Neuronal stem cell (in vitro differentiated cells): ENCODE measurements around the gene DCDC2C.

ENCODE experiments used
- DNase-seq: peaks from one replicate; pipeline ENCODE4 v3.0.0-alpha.2; 2013; ENCODE audit warnings: low spot score
- H2AFZ ChIP-seq: one replicate; pipeline ENCODE4 v1.6.1; 2013; ENCODE audit warnings: mild to moderate bottlenecking, low read length, inconsistent platforms
- H2AK5ac ChIP-seq: 2 replicates; pipeline ENCODE4 v1.6.1; 2013; ENCODE audit warnings: low read depth, mild to moderate bottlenecking, inconsistent platforms, low read length, moderate library complexity, mixed read lengths
- H2BK120ac ChIP-seq: 2 replicates; pipeline ENCODE4 v1.6.1; 2013; ENCODE audit warnings: low read depth, mild to moderate bottlenecking, inconsistent platforms, low read length, moderate library complexity, mixed read lengths
- H2BK12ac ChIP-seq: one replicate; pipeline ENCODE4 v1.6.1; 2013; ENCODE audit warnings: low read length, inconsistent platforms
- H2BK15ac ChIP-seq: 2 replicates; pipeline ENCODE4 v1.6.1; 2013; ENCODE audit warnings: mild to moderate bottlenecking, low read length, inconsistent platforms, mixed read lengths
- H2BK5ac ChIP-seq: one replicate; pipeline ENCODE4 v1.6.1; 2013; ENCODE audit warnings: inconsistent platforms, mild to moderate bottlenecking, low read length, moderate library complexity
- H3K14ac ChIP-seq: one replicate; pipeline ENCODE4 v1.6.1; 2013; ENCODE audit warnings: low read length, inconsistent platforms
- H3K18ac ChIP-seq: 2 replicates; pipeline ENCODE4 v1.6.1; 2013; ENCODE audit warnings: low read length, inconsistent platforms
- H3K23ac ChIP-seq: 2 replicates; pipeline ENCODE4 v1.6.1; 2013; ENCODE audit warnings: low read depth, mild to moderate bottlenecking, mixed read lengths, low read length, inconsistent platforms; ENCODE audit not compliant: poor library complexity
- H3K27ac ChIP-seq: replicated peaks from 3 replicates; pipeline ENCODE4 v1.5.1; 2013; ENCODE audit warnings: low read length, inconsistent platforms
- H3K27me3 ChIP-seq, 3 experiments: 2 replicates each; pipeline ENCODE4 v1.6.1; 2013; ENCODE audit warnings: low read length in 3 of 3, mild to moderate bottlenecking in 2 of 3, inconsistent platforms in 1 of 3, low read depth in 1 of 3, mixed read lengths in 1 of 3, moderate library complexity in 1 of 3; ENCODE audit not compliant: control insufficient read depth in 3 of 3, insufficient read depth in 3 of 3
- H3K36me3 ChIP-seq, 2 donors: replicated peaks in 1 of 2; 2 replicates each; pipeline ENCODE4 v1.6.1; 2013; ENCODE audit warnings: low read length in 2 of 2; ENCODE audit not compliant: control insufficient read depth in 2 of 2, insufficient read depth in 2 of 2
- H3K4ac ChIP-seq: 2 replicates; pipeline ENCODE4 v1.6.1; 2013; ENCODE audit warnings: inconsistent platforms, mild to moderate bottlenecking, low read length, moderate library complexity
- H3K4me1 ChIP-seq, 2 donors: 1 replicate in 1 of 2; 2 replicates in 1 of 2; pipeline ENCODE4 v1.6.1; 2013; ENCODE audit warnings: low read length in 2 of 2, low read depth in 1 of 2; ENCODE audit not compliant: control insufficient read depth in 2 of 2, insufficient read depth in 1 of 2
- H3K4me2 ChIP-seq: one replicate; pipeline ENCODE4 v1.6.1; 2013; ENCODE audit warnings: mild to moderate bottlenecking, low read length, inconsistent platforms; ENCODE audit not compliant: insufficient read depth, poor library complexity, severe bottlenecking
- H3K4me3 ChIP-seq, 2 donors: 2 replicates each; pipeline ENCODE4 v1.5.1; 2013; ENCODE audit warnings: low read length in 2 of 2, mild to moderate bottlenecking in 2 of 2, inconsistent platforms in 1 of 2, moderate library complexity in 1 of 2
- H3K79me1 ChIP-seq: one replicate; pipeline ENCODE4 v1.6.1; 2013; ENCODE audit warnings: low read depth, mild to moderate bottlenecking, inconsistent platforms, low read length, moderate library complexity
- H3K9ac ChIP-seq: one replicate; pipeline ENCODE4 v1.6.1; 2013; ENCODE audit warnings: mild to moderate bottlenecking, low read depth, low read length, inconsistent platforms; ENCODE audit not compliant: poor library complexity
- H3K9me3 ChIP-seq, 2 donors: replicated peaks in 1 of 2; 2 replicates each; pipeline versions ENCODE3 to v1.6.1; 2013; ENCODE audit warnings: low read length in 2 of 2, mild to moderate bottlenecking in 2 of 2, inconsistent platforms in 1 of 2, low read depth in 1 of 2, mixed read lengths in 1 of 2, moderate library complexity in 1 of 2; ENCODE audit not compliant: control insufficient read depth in 2 of 2, insufficient read depth in 1 of 2
- H4K8ac ChIP-seq: one replicate; pipeline ENCODE4 v1.6.1; 2013; ENCODE audit warnings: low read depth, mild to moderate bottlenecking, inconsistent platforms, low read length, moderate library complexity
- H4K91ac ChIP-seq: one replicate; pipeline ENCODE4 v1.6.1; 2013; ENCODE audit warnings: low read length, low read depth, mild to moderate bottlenecking, inconsistent platforms; ENCODE audit not compliant: poor library complexity
- WGBS, 2 donors: extraction: QIAGEN DNeasy Blood & Tissue Kit; methylation state at CpG; one replicate each; pipeline ENCODE4 v1.1.7; 2013; ENCODE audit warnings: missing lambda C conversion rate in 2 of 2, mixed read lengths in 1 of 2; ENCODE audit not compliant: insufficient read length in 2 of 2, insufficient replicate concordance in 1 of 2; ENCODE audit errors: extremely low coverage in 2 of 2; 5-methylcytosine and 5-hydroxymethylcytosine counted together

The DCDC2C gene

DNA sequence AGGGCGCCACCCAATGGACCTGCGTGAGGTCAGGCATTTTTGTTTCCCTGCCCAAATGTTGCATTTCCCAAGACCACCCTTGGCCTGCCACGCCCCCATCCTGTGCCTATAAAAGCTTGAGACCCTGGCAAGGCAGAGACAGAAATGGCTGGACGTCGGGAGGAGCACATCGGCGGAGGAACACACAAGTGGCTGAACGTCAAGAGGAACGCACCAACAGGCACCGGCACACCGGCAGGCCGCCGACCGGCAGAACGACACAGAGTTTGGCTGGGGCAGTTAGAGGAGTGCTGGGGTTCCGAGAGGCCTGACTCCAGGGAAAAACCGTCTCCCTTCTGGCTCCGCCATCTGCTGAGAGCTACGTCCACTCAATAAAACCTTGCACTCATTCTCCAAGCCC, 35.9 kb downstream of the DCDC2C start:
- no peak overlapping the region for H3K4ac ChIP-seq

DNA sequence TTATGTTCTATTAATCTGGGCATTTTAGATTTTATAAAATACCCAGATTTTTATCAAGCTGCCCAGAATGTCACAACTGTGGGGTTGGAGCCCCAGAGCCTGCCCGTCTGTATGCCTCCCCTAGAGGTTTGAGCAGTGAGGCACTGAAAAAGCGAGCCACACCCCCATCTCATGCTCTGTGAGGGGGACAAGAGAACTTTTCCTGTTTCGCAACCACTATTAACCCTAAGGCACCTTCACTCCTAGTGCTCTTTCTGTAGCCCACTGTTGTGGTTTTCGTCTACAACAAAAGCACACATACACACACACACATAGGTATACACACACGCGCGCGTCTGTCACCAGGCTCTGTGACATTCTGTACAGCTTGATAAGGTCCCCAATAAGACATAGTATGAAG, 38.0 kb downstream of the DCDC2C start:
- Histone ChIP-seq H3K9ac (no peak overlapping the region), H3K4me1 (no peaks in the 10 kb centered on the region)
- no peak for DNase-seq

More for the DNA sequence above, 35.9 kb downstream of the DCDC2C start:
- Histone ChIP-seq H3K9ac (no peak overlapping the region), H2AFZ (no peak overlapping the region), H2BK120ac (no peak overlapping the region), H3K4me2 (no peak overlapping the region), H3K18ac (peak overlapping the region; percentile 11), H3K14ac (no peak overlapping the region), H3K27ac (no peak overlapping the region), H2BK15ac (no peak overlapping the region), H3K4me1 (no peaks in the 10 kb centered on the region), H3K27me3 (no peaks in the 10 kb centered on the region), H2AK5ac (no peak overlapping the region), H2BK12ac (no peak overlapping the region), H3K79me1 (no peaks in the 10 kb centered on the region), H3K4me3 (no peak overlapping the region), H4K8ac (no peak overlapping the region), H3K9me3 (peaks cover 0 to 3% of the 10 kb centered on the region in 2 donors), H3K23ac (no peak overlapping the region), H2BK5ac (no peak overlapping the region), H3K36me3 (no peaks in the 10 kb centered on the region), H4K91ac (no peak overlapping the region)
- DNase-seq = no peak
- no CpG with 5 or more reads among the region's 19 CpGs for WGBS, 2 donors

DNA sequence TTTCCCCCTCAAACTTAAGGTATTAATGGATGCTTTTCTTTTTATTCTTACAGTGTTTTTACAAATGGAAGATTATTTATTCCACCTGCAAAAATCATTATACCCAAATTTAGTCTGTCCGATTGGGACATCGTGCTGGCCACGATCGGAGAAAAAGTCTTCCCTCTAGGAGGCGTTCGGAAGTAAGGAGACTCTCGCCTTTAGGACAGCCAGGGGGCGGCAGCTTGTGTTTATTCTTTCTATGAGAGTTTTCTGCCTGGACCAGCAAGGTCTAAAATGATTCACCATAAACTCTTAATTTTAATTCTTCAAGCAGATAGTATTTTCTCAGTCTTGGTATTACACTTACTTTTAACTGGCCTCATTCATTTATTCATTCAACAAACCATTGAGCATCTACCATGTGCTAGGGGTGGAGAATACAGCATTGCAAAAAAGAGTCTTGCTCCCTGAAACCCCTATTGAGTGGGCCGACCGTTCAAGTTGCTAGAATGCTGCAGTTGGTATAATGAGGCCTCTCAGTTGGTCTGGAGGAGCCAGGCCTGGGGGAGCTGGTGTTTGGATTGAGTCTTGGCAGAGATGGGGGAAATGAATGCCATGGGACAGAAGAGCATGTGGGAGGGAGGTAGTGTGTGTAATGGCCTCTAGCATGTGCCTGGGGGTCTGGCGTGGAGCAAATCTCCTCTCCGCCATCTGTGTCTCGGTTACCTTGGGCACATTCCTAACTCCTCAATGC, 38.7 kb downstream of the DCDC2C start:
- Histone ChIP-seq H2BK12ac (no peak overlapping the region), H3K79me1 (no peaks in the 10 kb centered on the region), H3K4ac (no peak overlapping the region), H3K9ac (no peak overlapping the region), H2BK15ac (no peak overlapping the region), H3K4me1 (no peaks in the 10 kb centered on the region), H3K4me2 (no peak overlapping the region), H3K9me3 (peaks cover 0 to 3% of the 10 kb centered on the region in 2 donors), H2AK5ac (no peak overlapping the region), H4K8ac (no peak overlapping the region), H3K36me3 (no peaks in the 10 kb centered on the region), H3K4me3 (no peak overlapping the region), H3K14ac (no peak overlapping the region), H2AFZ (no peak overlapping the region), H2BK5ac (no peak overlapping the region), H3K27me3 (no peaks in the 10 kb centered on the region), H4K91ac (no peak overlapping the region), H3K23ac (no peak overlapping the region), H3K27ac (no peak overlapping the region), H2BK120ac (no peak overlapping the region), H3K18ac (no peak overlapping the region)
- no peak for DNase-seq
- no CpG with 5 or more reads among the region's 13 CpGs for WGBS, 2 donors

More for the DNA sequence above, 38.0 kb downstream of the DCDC2C start:
- Histone ChIP-seq H3K18ac (no peak overlapping the region), H3K23ac (no peak overlapping the region), H3K79me1 (no peaks in the 10 kb centered on the region), H4K8ac (no peak overlapping the region), H3K27me3 (no peaks in the 10 kb centered on the region), H2BK12ac (no peak overlapping the region), H3K4me2 (no peak overlapping the region), H2AK5ac (no peak overlapping the region), H3K27ac (no peak overlapping the region), H3K4me3 (peak overlapping the region in 1 of 2 donors; percentile 25), H3K36me3 (no peaks in the 10 kb centered on the region), H2AFZ (no peak overlapping the region), H2BK120ac (no peak overlapping the region), H3K4ac (no peak overlapping the region), H3K14ac (no peak overlapping the region), H3K9me3 (peaks cover 0 to 3% of the 10 kb centered on the region in 2 donors), H2BK5ac (no peak overlapping the region), H4K91ac (no peak overlapping the region), H2BK15ac (no peak overlapping the region)
- WGBS, 2 donors = no CpG with 5 or more reads among the region's 8 CpGs

DNA sequence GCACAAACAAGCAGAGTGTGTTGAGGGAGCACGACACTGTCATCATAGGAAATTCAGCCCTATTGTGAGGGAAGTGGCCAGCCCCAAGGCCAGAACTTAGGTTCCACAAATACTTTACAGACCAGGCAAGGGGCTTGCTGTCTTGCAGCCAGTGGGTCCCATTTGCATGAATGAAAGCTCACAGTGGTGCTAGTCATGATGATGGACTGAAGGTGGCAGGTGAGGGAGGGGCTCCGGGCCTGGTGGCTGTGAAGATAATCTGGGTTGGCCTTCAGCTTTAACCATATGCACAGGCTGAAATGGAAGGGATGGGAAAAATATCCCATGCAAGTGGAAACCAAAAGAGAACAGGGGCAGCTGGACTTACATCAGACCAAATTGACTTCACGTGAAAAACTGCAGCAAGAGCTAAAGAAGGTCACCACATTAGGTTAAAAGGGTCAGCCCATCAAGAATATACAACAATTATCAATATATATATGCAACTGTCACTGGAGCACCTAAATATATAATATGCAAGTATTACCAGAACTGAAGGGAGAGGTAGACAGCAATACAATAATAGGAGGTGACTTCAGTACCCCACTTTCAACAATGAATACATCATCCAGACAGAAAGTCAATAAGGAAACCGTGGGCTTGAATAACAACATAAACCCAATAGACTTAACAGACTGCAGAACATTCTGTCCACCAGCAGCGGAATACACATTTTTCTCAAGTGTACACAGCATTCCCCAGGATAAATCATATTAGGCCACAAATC, 39.6 kb downstream of the DCDC2C start:
- H3K4me3 ChIP-seq = no peak overlapping the region
- peaks cover 0 to 3% of the 10 kb centered on the region in 2 donors for H3K9me3 ChIP-seq
- H3K36me3 ChIP-seq = no peaks in the 10 kb centered on the region
- H3K9ac ChIP-seq = no peak overlapping the region
- H2BK120ac ChIP-seq = no peak overlapping the region
- no CpG with 5 or more reads among the region's 5 CpGs for WGBS, 2 donors
- H3K14ac ChIP-seq = no peak overlapping the region
- H3K79me1 ChIP-seq = no peaks in the 10 kb centered on the region
- H2BK12ac ChIP-seq = no peak overlapping the region
- no peak overlapping the region for H2AK5ac ChIP-seq
- no peak overlapping the region for H4K91ac ChIP-seq
- H3K4ac ChIP-seq = no peak overlapping the region
- DNase-seq = no peak
- H3K18ac ChIP-seq = no peak overlapping the region
- H4K8ac ChIP-seq = no peak overlapping the region
- no peaks in the 10 kb centered on the region for H3K4me1 ChIP-seq
- H2BK15ac ChIP-seq = no peak overlapping the region
- H3K27me3 ChIP-seq = no peaks in the 10 kb centered on the region
- H2AFZ ChIP-seq = no peak overlapping the region
- H3K23ac ChIP-seq = no peak overlapping the region
- H3K27ac ChIP-seq = no peak overlapping the region
- H3K4me2 ChIP-seq = no peak overlapping the region
- H2BK5ac ChIP-seq = no peak overlapping the region
